AG09309 (cell line): ENCODE data around the gene SLC17A5.
"Not testable (repeated sequence)": the region's sequence is repeated elsewhere in the genome, so short reads cannot be mapped to it uniquely, and the experiment has no call there.

Experiments used
- DNase-seq: peaks from one replicate; pipeline ENCODE4 v3.0.0-alpha.2; 2010; ENCODE audit warnings: low read depth
- H3K4me3 ChIP-seq: 2 replicates; pipeline ENCODE4 v1.5.1; 2011; ENCODE audit warnings: mild to moderate bottlenecking, low read depth, low read length, moderate library complexity; ENCODE audit not compliant: control insufficient read depth
- TF ChIP-seq, protein P1 (sequence below): IDR thresholded peaks from 2 replicates; pipeline ENCODE4 v1.5.1; 2011; ENCODE audit warnings: mild to moderate bottlenecking, low read depth, low read length, inconsistent platforms; ENCODE audit not compliant: insufficient read depth, control insufficient read depth; ENCODE audit errors: missing control alignments

SLC17A5 gene

DNA sequence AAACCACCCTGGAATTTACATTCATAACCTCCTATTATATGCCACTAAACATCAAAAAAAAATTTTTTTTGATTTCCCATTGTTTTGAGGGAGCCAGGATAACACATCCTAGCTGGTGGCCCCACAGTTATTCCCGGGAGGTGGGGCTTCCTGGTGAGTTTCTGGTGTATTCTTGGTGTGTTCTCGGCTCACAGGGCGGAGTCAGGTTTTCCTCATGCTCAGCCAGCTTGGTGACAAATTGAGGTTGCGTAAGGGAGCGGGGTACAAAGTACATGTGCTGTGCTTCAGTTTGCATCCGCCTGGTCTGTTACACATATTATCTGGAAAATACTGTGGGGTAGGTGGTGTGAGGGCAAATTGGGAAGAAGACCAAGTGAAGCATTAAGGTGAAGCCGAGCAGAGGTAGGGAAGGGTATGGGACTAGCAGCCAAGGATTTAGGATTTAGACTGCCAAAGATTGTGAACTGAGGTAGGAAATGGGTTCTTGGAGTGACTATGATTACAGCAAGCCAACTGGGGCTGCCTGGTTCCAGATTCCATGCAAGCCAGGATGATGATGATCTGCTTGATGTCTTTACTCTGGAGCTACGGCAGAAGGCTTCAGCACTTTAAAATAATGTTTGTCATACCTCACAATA is 86.7 kb downstream of the SLC17A5 start:
- TF ChIP-seq, protein P1, sequence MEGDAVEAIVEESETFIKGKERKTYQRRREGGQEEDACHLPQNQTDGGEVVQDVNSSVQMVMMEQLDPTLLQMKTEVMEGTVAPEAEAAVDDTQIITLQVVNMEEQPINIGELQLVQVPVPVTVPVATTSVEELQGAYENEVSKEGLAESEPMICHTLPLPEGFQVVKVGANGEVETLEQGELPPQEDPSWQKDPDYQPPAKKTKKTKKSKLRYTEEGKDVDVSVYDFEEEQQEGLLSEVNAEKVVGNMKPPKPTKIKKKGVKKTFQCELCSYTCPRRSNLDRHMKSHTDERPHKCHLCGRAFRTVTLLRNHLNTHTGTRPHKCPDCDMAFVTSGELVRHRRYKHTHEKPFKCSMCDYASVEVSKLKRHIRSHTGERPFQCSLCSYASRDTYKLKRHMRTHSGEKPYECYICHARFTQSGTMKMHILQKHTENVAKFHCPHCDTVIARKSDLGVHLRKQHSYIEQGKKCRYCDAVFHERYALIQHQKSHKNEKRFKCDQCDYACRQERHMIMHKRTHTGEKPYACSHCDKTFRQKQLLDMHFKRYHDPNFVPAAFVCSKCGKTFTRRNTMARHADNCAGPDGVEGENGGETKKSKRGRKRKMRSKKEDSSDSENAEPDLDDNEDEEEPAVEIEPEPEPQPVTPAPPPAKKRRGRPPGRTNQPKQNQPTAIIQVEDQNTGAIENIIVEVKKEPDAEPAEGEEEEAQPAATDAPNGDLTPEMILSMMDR, result no peak
- no peak overlapping the region for H3K4me3 ChIP-seq
- DNase-seq, result no peak

DNA sequence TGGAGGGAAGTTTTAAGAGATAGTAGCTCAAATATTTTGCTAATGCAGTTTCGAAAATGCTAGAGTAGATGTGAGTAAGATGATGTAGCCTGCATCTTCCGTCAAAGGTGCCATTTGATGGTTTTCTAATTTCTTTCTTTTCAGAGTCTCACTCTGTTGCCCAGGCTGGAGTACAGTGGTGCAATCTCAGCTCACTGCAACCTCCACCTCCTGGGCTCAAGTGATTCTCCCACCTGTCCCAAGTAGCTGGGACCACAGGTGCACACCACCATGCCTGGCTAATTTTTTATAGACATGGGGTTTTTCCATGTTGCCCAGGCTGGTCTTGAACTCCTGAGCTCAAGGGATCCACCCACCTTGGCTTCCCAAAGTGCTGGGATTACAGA is 87.3 kb downstream of the SLC17A5 start:
- DNase-seq, H3K4me3 ChIP-seq: not testable (repeated sequence)

DNA sequence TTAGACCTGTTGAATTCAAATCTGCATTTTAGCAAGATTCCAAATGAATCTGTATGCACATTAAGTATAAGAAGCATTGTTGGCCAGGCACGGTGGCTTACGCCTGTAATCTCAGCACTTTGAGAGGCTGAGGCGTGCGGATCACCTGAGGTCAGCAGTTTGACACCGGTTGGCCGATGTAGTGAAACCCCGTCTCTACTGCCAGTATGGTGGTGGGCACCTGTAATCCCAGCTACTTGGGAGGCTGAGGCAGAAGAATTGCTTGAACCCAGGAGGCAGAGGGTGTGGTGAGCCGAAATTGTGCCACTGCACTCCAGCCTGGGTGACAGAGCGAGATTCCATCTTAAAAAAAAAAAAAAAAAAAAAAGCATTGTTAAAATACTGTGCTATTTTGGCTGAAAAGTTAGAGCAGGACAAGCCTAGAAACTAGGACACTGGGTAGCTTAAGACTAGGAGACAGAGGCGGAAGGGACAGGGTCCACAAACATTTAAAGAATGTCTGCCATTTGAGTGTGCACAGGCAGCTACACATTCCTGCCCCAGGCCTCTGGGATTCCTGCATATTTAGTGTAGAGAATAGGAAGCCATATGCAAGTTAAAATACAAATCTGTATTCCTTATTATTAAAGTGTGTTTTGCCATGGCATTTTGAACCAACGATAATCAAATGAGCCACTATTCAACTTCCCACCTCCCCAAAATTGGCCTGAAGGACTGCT is 87.9 kb downstream of the SLC17A5 start:
- H3K4me3 ChIP-seq, result no peak overlapping the region
- no peak for DNase-seq
- TF ChIP-seq, protein P1, result no peak

DNA sequence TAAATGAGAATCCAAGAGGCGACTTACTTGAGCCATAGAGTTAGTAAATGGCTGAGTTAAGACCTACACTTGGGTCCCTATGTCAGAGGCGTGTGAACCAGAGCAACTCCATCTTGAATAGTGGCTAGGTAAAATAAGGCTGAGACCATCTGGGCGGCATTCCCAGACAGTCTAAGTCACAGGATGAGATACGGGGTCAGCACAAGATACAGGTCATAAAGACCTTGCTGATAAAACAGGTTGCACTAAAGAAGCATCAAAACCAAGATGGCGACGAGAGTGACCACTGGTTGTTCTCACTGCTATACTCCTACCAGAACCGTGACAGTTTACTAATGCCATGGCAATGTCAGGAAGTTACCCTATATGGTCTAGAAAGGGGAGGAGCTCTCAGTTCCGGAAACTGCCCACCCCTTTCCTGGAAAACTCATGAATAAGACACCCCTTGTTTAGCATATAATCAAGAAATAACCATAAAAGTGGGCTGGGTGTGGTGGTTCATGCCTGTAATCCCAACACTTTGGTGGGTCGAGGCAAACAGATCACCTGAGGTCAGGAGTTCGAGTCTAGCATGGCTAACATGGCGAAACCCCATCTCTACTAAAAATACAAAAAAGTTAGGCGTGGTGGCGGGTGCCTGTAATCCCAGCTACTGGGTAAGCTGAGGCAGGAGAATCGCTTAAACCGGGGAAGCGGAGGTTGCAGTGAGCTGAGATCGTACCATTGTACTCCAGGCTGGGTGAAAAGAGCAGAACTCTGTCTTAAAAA is 89.0 kb downstream of the SLC17A5 start:
- H3K4me3 ChIP-seq, result no peak overlapping the region
- no peak for DNase-seq
- TF ChIP-seq, protein P1, result no peak

DNA sequence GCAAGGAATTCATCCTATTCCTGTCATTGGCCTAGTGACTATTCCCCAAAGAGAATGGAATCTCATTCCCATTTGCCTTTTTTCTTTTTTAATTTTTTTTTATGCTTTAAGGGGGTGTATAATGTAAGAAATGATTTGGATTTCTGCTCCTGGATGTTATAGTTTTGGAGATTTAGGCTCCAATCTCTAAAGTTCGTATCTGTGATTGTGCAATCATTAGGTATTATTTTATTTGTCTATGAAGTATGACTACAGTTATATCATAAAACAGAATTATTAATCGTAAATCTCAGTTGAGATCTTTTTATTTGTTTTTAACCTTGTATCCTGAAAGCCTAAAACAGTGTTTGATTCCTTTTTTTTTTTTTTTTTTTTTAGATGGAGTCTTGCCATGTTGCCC is 91.2 kb downstream of the SLC17A5 start:
- DNase-seq, result no peak
- TF ChIP-seq, protein P1, result no peak

DNA sequence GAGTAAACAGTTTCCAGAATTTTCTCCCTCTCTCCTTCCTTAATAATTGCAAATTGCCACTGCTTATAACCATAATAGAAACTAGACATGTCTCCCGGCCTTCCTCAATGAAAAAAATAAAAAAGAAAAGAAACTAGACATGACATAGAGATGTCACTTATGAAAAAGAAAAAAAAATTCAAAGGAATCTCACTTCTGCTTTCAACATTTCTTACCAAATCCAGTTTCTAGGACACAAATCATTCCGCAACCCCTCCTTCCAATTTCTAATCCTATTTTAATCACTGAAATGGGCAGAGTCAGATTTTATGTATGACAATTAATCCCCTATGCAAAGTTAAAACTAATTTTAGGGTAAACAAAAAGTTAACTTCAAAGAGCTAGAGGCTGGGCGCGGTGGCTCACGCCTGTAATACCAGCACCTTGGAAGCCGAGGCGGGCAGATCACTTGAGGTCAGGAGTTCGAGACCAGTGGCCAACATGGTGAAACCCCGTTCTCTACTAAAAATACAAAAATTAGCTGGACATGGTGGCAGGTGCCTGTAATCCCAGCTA is 92.9 kb downstream of the SLC17A5 start:
- DNase-seq, result no peak
- H3K4me3 ChIP-seq, result no peak overlapping the region
- TF ChIP-seq, protein P1, result no peak

More for the DNA sequence above, 91.2 kb downstream of the SLC17A5 start:
- H3K4me3 ChIP-seq, result no peak overlapping the region

DNA sequence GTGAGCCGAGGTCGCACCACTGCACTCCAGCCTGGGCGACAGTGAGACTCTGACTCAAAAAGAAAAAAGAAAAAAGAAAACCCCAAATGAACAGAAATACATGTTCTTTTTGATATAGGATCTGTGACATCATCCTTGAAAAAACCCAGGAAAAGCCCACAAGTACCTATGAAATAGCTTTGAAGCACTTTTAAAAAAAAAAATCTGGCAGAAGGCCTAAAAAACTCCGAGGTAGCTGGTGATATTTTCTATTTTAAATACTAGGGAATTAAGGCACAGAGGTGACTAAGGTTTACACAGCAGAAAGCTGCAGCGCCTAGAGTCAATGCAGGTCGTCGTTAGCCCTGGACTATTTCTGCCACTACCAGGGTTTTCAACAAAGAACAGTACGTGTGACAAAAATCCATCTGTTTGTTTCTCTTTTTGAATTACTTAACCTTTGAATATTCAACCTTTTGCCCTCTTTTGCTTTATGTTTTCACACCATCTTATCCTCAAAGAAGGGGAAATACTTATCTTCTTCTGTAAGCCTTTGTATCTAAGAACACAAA is 93.5 kb downstream of the SLC17A5 start:
- DNase-seq, result no peak
- TF ChIP-seq, protein P1, result no peak
- no peak overlapping the region for H3K4me3 ChIP-seq

DNA sequence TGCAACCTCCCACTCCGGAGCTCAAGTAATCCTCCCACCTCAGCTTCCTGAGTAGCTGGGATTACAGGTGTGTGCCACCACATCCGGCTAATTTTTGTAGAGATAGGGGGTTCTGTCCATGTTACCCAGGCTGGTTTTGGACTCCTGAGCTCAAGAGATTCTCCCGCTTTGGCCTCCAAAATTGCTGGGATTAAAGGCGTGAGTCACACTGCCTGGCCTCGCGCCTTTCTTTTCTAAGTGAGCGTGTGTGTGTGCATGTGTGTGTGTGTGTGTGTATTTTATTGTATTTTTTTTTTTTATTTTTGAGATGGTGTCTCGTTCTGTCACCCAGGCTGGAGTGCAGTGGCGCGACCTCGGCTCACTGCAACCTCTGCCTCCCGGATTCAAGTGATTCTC is 94.4 kb downstream of the SLC17A5 start:
- H3K4me3 ChIP-seq, DNase-seq: not testable (repeated sequence)
